Body of pancreas (tissue), 4 donors: Measurements from ENCODE around the gene VAPB. TPM values are rescaled to one million over a fixed set of nuclear protein-coding genes. Genes with fewer than 3 reads are reported as not detected.

Experiments
- ATAC-seq: fragments of 150-250 bp; one replicate; pipeline ENCODE4 v1.9.1; 2016
- DNase-seq, 4 donors: peaks; one replicate each; pipeline ENCODE4 v3.0.0-alpha.2; 2019
- H3K27ac ChIP-seq, 4 donors: fragments of 200-600 bp; sonication (generic); 1 replicate in 3 of 4; 2 replicates in 1 of 4; pipeline versions ENCODE4 v1.5.1 to v1.6.1; 2016 to 2019; ENCODE audit warnings: mild to moderate bottlenecking in 1 of 4, mixed read lengths in 1 of 4, moderate library complexity in 1 of 4
- H3K27me3 ChIP-seq, 2 donors: fragments of 200-600 bp; sonication (generic); one replicate each; pipeline ENCODE4 v1.6.0; 2016; ENCODE audit warnings: mild to moderate bottlenecking in 1 of 2
- H3K36me3 ChIP-seq, 2 donors: fragments of 200-600 bp; sonication (generic); replicated peaks in 1 of 2; 2 replicates each; pipeline ENCODE4 v1.5.1; 2016; ENCODE audit warnings: low read depth in 2 of 2; ENCODE audit not compliant: insufficient read depth in 1 of 2
- H3K4me1 ChIP-seq: fragments of 200-600 bp; sonication (generic); one replicate; pipeline ENCODE4 v1.6.0; 2016
- H3K4me3 ChIP-seq, 2 donors: fragments of 200-600 bp; sonication (generic); 1 replicate in 1 of 2; 2 replicates in 1 of 2; pipeline ENCODE4 v1.5.1; 2016 to 2019
- H3K9me3 ChIP-seq, 3 donors: fragments of 200-600 bp; sonication (generic); 1 replicate in 2 of 3; 2 replicates in 1 of 3; pipeline ENCODE4 v1.5.1; 2016
- CTCF ChIP-seq, 7 experiments: fragments of 450-650 bp in 4 of 7; fragments of 200-600 bp in 3 of 7; sonication (generic) in 3 of 7; IDR thresholded peaks; one replicate each; pipeline ENCODE4 v1.5.1; 2016 to 2019; ENCODE audit warnings: antibody characterized with exemption in 7 of 7
- POLR2A ChIP-seq, 3 donors: fragments of 450-650 bp; IDR thresholded peaks; one replicate each; pipeline ENCODE4 v1.6.1; 2016; ENCODE audit warnings: antibody characterized with exemption in 3 of 3, mild to moderate bottlenecking in 2 of 3
- WGBS, 2 donors: methylation state at CpG; one replicate each; pipeline ENCODE4 v1.1.5; 2017; 5-methylcytosine and 5-hydroxymethylcytosine counted together
- intact Hi-C: fragments of 100-400 bp; cut with DNase I; formaldehyde crosslinking; loops from one replicate; pipeline ENCODE4 v1.15.1; 2023
- total RNA-seq, 2 donors: library from RNA; depleted of rRNA; stranded (reverse); fragments of >200 nt; gene quantifications; one replicate each; pipeline ENCODE4 v1.1.0, GENCODE V29; 2016

VAPB gene
- total RNA-seq, 2 donors from 2014 or later = 10.5 to 11.9 TPM

- Histone ChIP-seq H3K27me3 (no peaks in the 10 kb centered on the region), H3K36me3 (no peaks in the 10 kb centered on the region), H3K4me1 (peaks cover 33% of the 10 kb centered on the region), H3K4me3 (no peak overlapping the region), H3K27ac (no peak overlapping the region), H3K9me3 (no peaks in the 10 kb centered on the region)
- no peak for DNase-seq
- no peak for ATAC-seq
- intact Hi-C loops = no loop called here
- TF ChIP-seq POLR2A (IDR thresholded peaks at IDR 0.05) (no peak), CTCF (IDR thresholded peaks at IDR 0.05) (no peak)
- 90 to 93% methylated on average over 8 of the region's 8 CpGs for WGBS, 2 donors
Measured at GRCh38 chr20:58390659-58391035, 1.6 kb downstream of the VAPB start.

- intact Hi-C loops = no loop called here
- Histone ChIP-seq H3K9me3 (no peaks in the 10 kb centered on the region), H3K4me1 (peaks cover 33% of the 10 kb centered on the region), H3K27me3 (no peaks in the 10 kb centered on the region), H3K4me3 (no peak overlapping the region), H3K27ac (no peak overlapping the region), H3K36me3 (no peaks in the 10 kb centered on the region)
- no peak for ATAC-seq
- DNase-seq = no peak
- no peak for TF ChIP-seq CTCF (IDR thresholded peaks at IDR 0.05)
- WGBS, 2 donors = 70 to 73% methylated on average over 4 of the region's 4 CpGs
Measured at GRCh38 chr20:58392286-58392685, 3.3 kb downstream of the VAPB start.

GRCh38 chr20:58393299-58393698, 4.3 kb downstream of the VAPB start:
- H3K27me3 ChIP-seq = no peaks in the 10 kb centered on the region
- intact Hi-C loops = no loop called here
- WGBS, 2 donors = 80 to 86% methylated on average over 3 of the region's 3 CpGs
- TF ChIP-seq CTCF (IDR thresholded peaks at IDR 0.05) = no peak
- no peak for TF ChIP-seq POLR2A (IDR thresholded peaks at IDR 0.05)
- H3K9me3 ChIP-seq = no peaks in the 10 kb centered on the region
- DNase-seq (no peak), ATAC-seq (no peak)
- H3K36me3 ChIP-seq = no peaks in the 10 kb centered on the region
- H3K4me3 ChIP-seq = no peak overlapping the region
- peaks cover 33% of the 10 kb centered on the region for H3K4me1 ChIP-seq
- no peak overlapping the region for H3K27ac ChIP-seq

- H3K9me3 ChIP-seq = no peaks in the 10 kb centered on the region
- H3K4me3 ChIP-seq = no peak overlapping the region
- H3K27ac ChIP-seq = no peak overlapping the region
- 44 to 55% methylated on average over 4 of the region's 4 CpGs for WGBS, 2 donors
- H3K36me3 ChIP-seq = no peaks in the 10 kb centered on the region
- DNase-seq = no peak
- no peak for ATAC-seq
- no peaks in the 10 kb centered on the region for H3K27me3 ChIP-seq
- TF ChIP-seq CTCF (IDR thresholded peaks at IDR 0.05) (no peak), POLR2A (IDR thresholded peaks at IDR 0.05) (no peak)
- intact Hi-C loops = no loop called here
- H3K4me1 ChIP-seq = peaks cover 32% of the 10 kb centered on the region
Measured at GRCh38 chr20:58394801-58395200, 5.8 kb downstream of the VAPB start.

- ATAC-seq = no peak
- no peak for TF ChIP-seq CTCF (IDR thresholded peaks at IDR 0.05)
- TF ChIP-seq POLR2A (IDR thresholded peaks at IDR 0.05) = no peak
- 71 to 85% methylated on average over 3 of the region's 3 CpGs for WGBS, 2 donors
- DNase-seq = no peak
- Histone ChIP-seq H3K27me3 (no peaks in the 10 kb centered on the region), H3K27ac (no peak overlapping the region), H3K9me3 (no peaks in the 10 kb centered on the region), H3K4me3 (no peak overlapping the region), H3K4me1 (peaks cover 31% of the 10 kb centered on the region), H3K36me3 (no peaks in the 10 kb centered on the region)
- intact Hi-C loops = no loop called here
Measured at GRCh38 chr20:58395604-58396003, 6.6 kb downstream of the VAPB start.
